Subcutaneous adipose tissue (tissue), 4 donors: Measurements from ENCODE around the gene TBC1D1. TPM values are rescaled to one million over a fixed set of nuclear protein-coding genes. Genes with fewer than 3 reads are reported as not detected.

Source experiments
- CTCF ChIP-seq: fragments of 450-650 bp; IDR thresholded peaks from one replicate; pipeline ENCODE4 v1.5.1; 2016; ENCODE audit warnings: low read depth, mild to moderate bottlenecking, control low read depth, antibody characterized with exemption, moderate library complexity
- total RNA-seq, 4 donors: library from RNA; depleted of rRNA; stranded (reverse); fragments of >200 nt; gene quantifications; one replicate each; pipeline ENCODE4 v1.1.0, GENCODE V29; 2016

TBC1D1 gene
- total RNA-seq, 4 donors from 2014 or later = 60.3 to 123 (median 87.6) TPM

DNA sequence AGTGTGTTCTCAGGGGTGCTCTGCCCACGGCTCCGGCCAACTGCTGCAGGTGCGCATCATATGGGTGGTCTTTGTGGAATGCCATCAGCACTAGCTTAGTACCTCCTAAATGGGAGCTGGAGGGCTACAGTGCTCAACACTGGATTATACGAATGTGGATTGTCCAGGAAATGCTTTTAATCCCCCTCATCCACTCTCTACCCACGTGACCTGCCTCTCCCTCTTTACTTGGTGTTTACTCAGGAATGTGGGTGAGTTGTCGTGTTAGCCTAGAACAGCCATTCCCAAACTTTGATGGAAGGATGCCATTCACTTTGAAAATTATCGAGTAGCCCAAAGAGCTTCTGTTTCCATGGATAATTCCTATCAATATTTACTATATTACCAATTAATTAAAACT, 220.1 kb downstream of the TBC1D1 start:
- TF ChIP-seq CTCF = no peak

GRCh38 chr4:38111717-38112116, 220.8 kb downstream of the TBC1D1 start:
- no peak for TF ChIP-seq CTCF

- no peak for TF ChIP-seq CTCF
Measured at GRCh38 chr4:38113132-38113531, 222.2 kb downstream of the TBC1D1 start.

DNA sequence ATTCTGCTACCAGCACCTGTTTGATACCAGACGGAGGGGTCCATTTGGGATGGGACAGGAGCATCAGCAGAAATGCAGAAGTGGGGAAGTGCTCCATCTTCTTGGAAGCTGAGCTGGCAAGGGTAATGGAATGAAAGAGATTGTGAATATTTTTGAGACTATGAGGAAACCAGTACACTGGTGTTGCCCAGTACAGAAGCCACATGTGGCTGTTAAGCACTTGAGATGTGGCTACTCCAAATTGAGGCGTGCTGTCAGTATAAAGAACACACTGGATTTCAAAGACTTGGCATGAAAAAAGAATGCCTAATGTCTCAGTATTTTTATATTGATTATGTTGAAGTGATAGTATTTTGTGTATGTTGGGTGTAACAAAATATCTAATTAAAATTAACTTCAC, 222.7 kb downstream of the TBC1D1 start:
- TF ChIP-seq CTCF = no peak

- TF ChIP-seq CTCF = no peak
Measured at GRCh38 chr4:38114386-38115150, 223.7 kb downstream of the TBC1D1 start.

- TF ChIP-seq CTCF = no peak
Measured at GRCh38 chr4:38115601-38116000, 224.7 kb downstream of the TBC1D1 start.

DNA sequence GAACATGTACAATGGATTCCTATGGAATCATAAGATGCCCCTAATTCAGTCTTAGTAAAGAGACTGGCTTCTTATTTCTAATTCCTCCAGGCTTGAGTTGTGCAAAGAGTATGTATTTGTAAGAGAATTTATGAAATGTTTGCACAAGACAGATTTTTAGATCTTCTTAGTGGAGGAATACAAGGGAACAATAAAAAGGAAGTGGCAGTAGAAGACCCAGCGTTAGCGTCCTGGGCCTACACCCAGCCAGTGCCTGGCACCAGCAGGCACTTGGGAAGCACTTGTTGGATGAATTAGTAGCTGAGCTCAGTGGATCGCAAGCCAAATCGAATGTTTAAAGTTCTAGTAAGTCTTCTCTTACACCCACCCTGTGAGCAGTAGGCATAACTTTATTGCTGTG, 226.7 kb downstream of the TBC1D1 start:
- no peak for TF ChIP-seq CTCF
